SU-DHL-6 (cell line): ENCODE measurements around the gene EPC2.

Experiments
- H2AFZ ChIP-seq: fragments of 200-600 bp; sonication (generic); 2 replicates; pipeline ENCODE4 v1.6.1; 2014; ENCODE audit warnings: low read depth, mild to moderate bottlenecking, moderate library complexity, mixed read lengths, antibody characterized with exemption, low read length; ENCODE audit not compliant: severe bottlenecking
- H3F3A ChIP-seq: fragments of 200-600 bp; shearing (Covaris generic); 2 replicates; pipeline ENCODE4 v1.6.0; 2016; ENCODE audit warnings: antibody characterized with exemption, mild to moderate bottlenecking; ENCODE audit not compliant: insufficient read depth
- H3K27ac ChIP-seq: fragments of 200-600 bp; sonication (generic); 2 replicates; pipeline ENCODE4 v1.5.1; 2016; ENCODE audit warnings: low read depth, mild to moderate bottlenecking, low read length, moderate library complexity, mixed read lengths
- H3K27me3 ChIP-seq: fragments of 200-600 bp; sonication (generic), shearing (Covaris generic); 2 replicates; pipeline ENCODE4 v1.6.0; 2014; ENCODE audit warnings: mild to moderate bottlenecking, low read length
- H3K36me3 ChIP-seq: fragments of 200-600 bp; sonication (generic); 2 replicates; pipeline ENCODE4 v1.6.1; 2014; ENCODE audit warnings: mild to moderate bottlenecking, low read length, mixed read lengths
- H3K4me2 ChIP-seq: fragments of 300-600, 200-600 bp; shearing (Covaris generic), sonication (generic); 2 replicates; pipeline ENCODE4 v1.6.0; 2014; ENCODE audit warnings: low read length, low read depth, mild to moderate bottlenecking; ENCODE audit not compliant: poor library complexity, severe bottlenecking
- H3K4me3 ChIP-seq: fragments of 200-600 bp; sonication (generic); 2 replicates; pipeline ENCODE4 v1.5.1; 2014; ENCODE audit warnings: antibody characterized with exemption, low read length, mild to moderate bottlenecking, mixed read lengths; ENCODE audit not compliant: insufficient read depth, poor library complexity, severe bottlenecking
- H3K79me2 ChIP-seq: fragments of 200-600 bp; sonication (generic); 2 replicates; pipeline ENCODE4 v1.6.1; 2014; ENCODE audit warnings: mild to moderate bottlenecking, low read length, moderate library complexity; ENCODE audit not compliant: insufficient read depth
- H3K9ac ChIP-seq: fragments of 200-600 bp; sonication (generic); 2 replicates; pipeline ENCODE4 v1.7.0; 2014; ENCODE audit warnings: mild to moderate bottlenecking, low read length
- H3K9me2 ChIP-seq: fragments of 200-600 bp; sonication (generic); replicated peaks from 2 replicates; pipeline ENCODE4 v1.6.1; 2014; ENCODE audit warnings: low read length; ENCODE audit not compliant: insufficient read depth
- H3K9me3 ChIP-seq: fragments of 200-600 bp; sonication (generic); 2 replicates; pipeline ENCODE4 v1.6.1; 2014; ENCODE audit warnings: low read length, mixed read lengths; ENCODE audit not compliant: insufficient read depth
- H4K20me1 ChIP-seq: fragments of 200-600 bp; sonication (generic); 2 replicates; pipeline ENCODE4 v1.6.1; 2014; ENCODE audit warnings: low read depth, mild to moderate bottlenecking, antibody characterized with exemption, low read length, moderate library complexity, mixed read lengths
- EZH2phosphoT487 ChIP-seq: fragments of 200-600 bp; sonication (generic), shearing (Covaris generic); conservative IDR thresholded peaks from 2 replicates; pipeline ENCODE4 v1.6.1; 2018; ENCODE audit warnings: mild to moderate bottlenecking, antibody characterized with exemption, low read length, moderate library complexity, mixed read lengths
- TF ChIP-seq, protein P1 (sequence below): fragments of 200-600 bp; sonication (generic); IDR thresholded peaks from one replicate; pipeline ENCODE4 v1.5.1; 2017; ENCODE audit warnings: antibody characterized with exemption, mild to moderate bottlenecking, low read length, moderate library complexity; ENCODE audit not compliant: insufficient read depth, poor library complexity, severe bottlenecking

The EPC2 gene

DNA sequence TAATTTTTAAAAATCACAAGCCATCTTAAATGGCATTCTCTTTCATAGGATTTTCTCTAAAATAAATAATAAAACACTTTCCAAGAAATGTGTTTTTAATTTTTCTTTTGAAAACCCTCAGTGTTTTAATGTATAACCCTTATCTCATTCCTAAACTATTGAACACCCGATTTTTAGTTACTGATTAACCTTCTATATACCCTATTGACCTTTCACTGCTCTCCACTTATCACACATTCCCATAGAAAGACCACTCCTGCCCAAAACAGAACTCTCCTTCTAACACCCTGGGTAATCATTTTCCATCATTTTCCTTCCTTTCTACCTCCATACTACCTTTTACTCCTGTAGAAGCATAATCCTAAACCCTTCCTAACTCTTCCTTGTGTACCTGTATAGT, 102.4 kb downstream of the EPC2 start:
- Histone ChIP-seq H3K27ac (no peak overlapping the region), H3K79me2 (peaks cover 11% of the 10 kb centered on the region; the same call in 1 of the 2 replicates)

DNA sequence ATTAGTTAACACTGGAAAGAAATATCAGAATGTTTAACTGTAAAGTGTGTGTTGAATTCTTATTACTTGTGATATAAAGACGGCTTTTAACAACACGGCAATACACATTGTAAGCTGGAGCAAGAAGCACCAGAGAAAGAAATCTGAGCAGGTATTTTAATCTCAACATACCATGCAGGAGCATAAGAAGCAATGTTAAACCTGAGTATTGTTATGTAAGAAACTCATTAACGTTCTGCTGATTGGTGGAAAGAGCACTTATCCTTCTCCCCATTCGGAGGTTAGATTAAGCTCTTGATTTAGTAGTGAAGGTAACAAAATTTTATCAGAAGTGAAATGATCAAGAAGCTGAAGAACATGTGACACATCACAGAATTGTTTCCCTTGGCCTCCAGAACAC, 107.4 kb downstream of the EPC2 start:
- Histone ChIP-seq H3K9ac (no peak overlapping the region), H3K36me3 (no peaks in the 10 kb centered on the region), H3K9me2 (no peaks in the 10 kb centered on the region)

More for the DNA sequence above, 102.4 kb downstream of the EPC2 start:
- H3K27me3 ChIP-seq = no peaks in the 10 kb centered on the region
- H3K9me3 ChIP-seq = no peaks in the 10 kb centered on the region
- H3K36me3 ChIP-seq = peaks cover 3% of the 10 kb centered on the region; the same call in 1 of the 2 replicates
- no peaks in the 10 kb centered on the region for H4K20me1 ChIP-seq
- H3K9ac ChIP-seq = no peak overlapping the region
- H2AFZ ChIP-seq = no peak overlapping the region
- no peaks in the 10 kb centered on the region for H3K9me2 ChIP-seq
- TF ChIP-seq EZH2phosphoT487 = no peak
- TF ChIP-seq, protein P1, sequence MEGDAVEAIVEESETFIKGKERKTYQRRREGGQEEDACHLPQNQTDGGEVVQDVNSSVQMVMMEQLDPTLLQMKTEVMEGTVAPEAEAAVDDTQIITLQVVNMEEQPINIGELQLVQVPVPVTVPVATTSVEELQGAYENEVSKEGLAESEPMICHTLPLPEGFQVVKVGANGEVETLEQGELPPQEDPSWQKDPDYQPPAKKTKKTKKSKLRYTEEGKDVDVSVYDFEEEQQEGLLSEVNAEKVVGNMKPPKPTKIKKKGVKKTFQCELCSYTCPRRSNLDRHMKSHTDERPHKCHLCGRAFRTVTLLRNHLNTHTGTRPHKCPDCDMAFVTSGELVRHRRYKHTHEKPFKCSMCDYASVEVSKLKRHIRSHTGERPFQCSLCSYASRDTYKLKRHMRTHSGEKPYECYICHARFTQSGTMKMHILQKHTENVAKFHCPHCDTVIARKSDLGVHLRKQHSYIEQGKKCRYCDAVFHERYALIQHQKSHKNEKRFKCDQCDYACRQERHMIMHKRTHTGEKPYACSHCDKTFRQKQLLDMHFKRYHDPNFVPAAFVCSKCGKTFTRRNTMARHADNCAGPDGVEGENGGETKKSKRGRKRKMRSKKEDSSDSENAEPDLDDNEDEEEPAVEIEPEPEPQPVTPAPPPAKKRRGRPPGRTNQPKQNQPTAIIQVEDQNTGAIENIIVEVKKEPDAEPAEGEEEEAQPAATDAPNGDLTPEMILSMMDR = no peak
- H3K4me3 ChIP-seq = no peak overlapping the region
- no peaks in the 10 kb centered on the region for H3F3A ChIP-seq
- no peak overlapping the region for H3K4me2 ChIP-seq

DNA sequence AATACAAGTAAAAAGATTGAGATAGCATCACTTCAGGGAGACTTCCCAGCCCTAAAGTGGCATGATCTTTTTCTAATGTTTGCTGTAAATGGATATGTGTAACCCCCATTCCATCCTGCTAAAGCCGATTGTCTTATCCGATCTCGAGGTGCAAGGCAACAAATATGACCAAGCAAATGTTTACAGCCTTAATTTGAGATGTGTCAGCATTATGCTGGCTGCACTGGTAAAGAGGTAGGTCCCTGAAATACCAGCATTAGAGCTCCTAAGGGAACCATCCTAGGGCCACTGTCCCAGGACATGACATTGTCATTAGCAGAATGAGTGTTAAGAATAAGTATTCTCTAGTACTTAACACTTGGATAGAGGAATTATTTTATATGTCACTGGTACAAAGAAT, 108.4 kb downstream of the EPC2 start:
- no peak overlapping the region for H3K4me2 ChIP-seq
- H3F3A ChIP-seq = no peaks in the 10 kb centered on the region; the same call in 1 of the 2 replicates
- TF ChIP-seq EZH2phosphoT487 = no peak
- TF ChIP-seq, protein P1 = no peak

More for the DNA sequence above, 107.4 kb downstream of the EPC2 start:
- H3K27me3 ChIP-seq = no peaks in the 10 kb centered on the region
- TF ChIP-seq, protein P1 = no peak
- TF ChIP-seq EZH2phosphoT487 = no peak
- H3K79me2 ChIP-seq = 0 out of 2 replicates have a peak, but pooled peaks cover 11% of the 10 kb centered on the region
- H3K4me3 ChIP-seq = no peak overlapping the region
- H3K4me2 ChIP-seq = no peak overlapping the region
- H3F3A ChIP-seq = no peaks in the 10 kb centered on the region; the same call in 1 of the 2 replicates
- no peak overlapping the region for H3K27ac ChIP-seq
- H3K9me3 ChIP-seq = no peaks in the 10 kb centered on the region
- H2AFZ ChIP-seq = no peak overlapping the region
- no peaks in the 10 kb centered on the region for H4K20me1 ChIP-seq

More for the DNA sequence above, 108.4 kb downstream of the EPC2 start:
- Histone ChIP-seq H4K20me1 (no peaks in the 10 kb centered on the region), H3K9me3 (no peaks in the 10 kb centered on the region), H2AFZ (no peak overlapping the region), H3K79me2 (0 out of 2 replicates have a peak, but pooled peaks cover 11% of the 10 kb centered on the region), H3K4me3 (no peak overlapping the region), H3K9me2 (no peaks in the 10 kb centered on the region), H3K27ac (no peak overlapping the region), H3K27me3 (no peaks in the 10 kb centered on the region), H3K9ac (no peak overlapping the region), H3K36me3 (no peaks in the 10 kb centered on the region)
